HepG2 (cell line): ENCODE data around the gene OS9. TPM values are rescaled to one million over a fixed set of nuclear protein-coding genes. Genes with fewer than 3 reads are reported as not detected.

Source experiments
- ARID2 ChIP-seq: sonication (generic); formaldehyde crosslinking; IDR thresholded peaks from 2 replicates; pipeline ENCODE4 v1.8.1; 2022; ENCODE audit warnings: mild to moderate bottlenecking, missing genetic modification reagents, borderline replicate concordance
- CEBPB ChIP-seq: IDR thresholded peaks from 2 replicates; pipeline ENCODE4 v1.6.1; 2011; ENCODE audit warnings: low read depth, low read length, improper control_type of control experiment, borderline replicate concordance
- DPF2 ChIP-seq: sonication (generic); formaldehyde crosslinking; IDR thresholded peaks from 2 replicates; pipeline ENCODE4 v1.4.0; 2020; ENCODE audit warnings: mild to moderate bottlenecking, low read depth, missing genetic modification reagents, borderline replicate concordance
- GABPA ChIP-seq, 2 experiments: IDR thresholded peaks; 2 replicates each; pipeline ENCODE4 v1.6.1; 2011 to 2016; ENCODE audit warnings: low read depth in 2 of 2, low read length in 1 of 2, missing biosample characterization in 1 of 2, missing genetic modification characterization in 1 of 2
- HCFC1 ChIP-seq: fragments of 150-350 bp; IDR thresholded peaks from 2 replicates; pipeline ENCODE4 v1.6.1; 2014; ENCODE audit warnings: low read depth, low read length
- HIVEP1 ChIP-seq: sonication (generic); formaldehyde crosslinking; IDR thresholded peaks from 2 replicates; pipeline ENCODE4 v1.4.0; 2020; ENCODE audit warnings: mild to moderate bottlenecking, missing genetic modification reagents
- HMG20B ChIP-seq: conservative IDR thresholded peaks from 2 replicates; pipeline ENCODE4 v1.6.1; 2016; ENCODE audit warnings: missing genetic modification reagents, missing compliant biosample characterization
- NKX3-1 ChIP-seq: sonication (generic); formaldehyde crosslinking; IDR thresholded peaks from 2 replicates; pipeline ENCODE4 v1.5.0; 2020; ENCODE audit warnings: missing genetic modification reagents
- RBM22 ChIP-seq: fragments of 200-400 bp; formaldehyde crosslinking; optimal IDR thresholded peaks from 2 replicates; pipeline ENCODE3; 2017; ENCODE audit warnings: mild to moderate bottlenecking, low read length, moderate library complexity
- RFXANK ChIP-seq: IDR thresholded peaks from 2 replicates; pipeline ENCODE4 v1.6.1; 2016
- SAFB2 ChIP-seq: sonication (generic); formaldehyde crosslinking; IDR thresholded peaks from 2 replicates; pipeline ENCODE4 v1.5.1; 2020; ENCODE audit warnings: missing genetic modification reagents, low read depth, mild to moderate bottlenecking, borderline replicate concordance
- SIN3B ChIP-seq: fragments of 150-350 bp; IDR thresholded peaks from 2 replicates; pipeline ENCODE4 v1.6.1; 2014; ENCODE audit warnings: low read length
- SKI ChIP-seq: fragments of 450-650 bp; IDR thresholded peaks from one replicate; pipeline ENCODE4 v1.6.1; 2018; ENCODE audit warnings: mild to moderate bottlenecking; ENCODE audit not compliant: partially characterized antibody
- SKIL ChIP-seq: sonication (generic); formaldehyde crosslinking; IDR thresholded peaks from 2 replicates; pipeline ENCODE4 v1.8.0; 2022; ENCODE audit warnings: missing genetic modification reagents, mild to moderate bottlenecking, moderate library complexity, borderline replicate concordance
- TEAD2 ChIP-seq: sonication (generic); formaldehyde crosslinking; IDR thresholded peaks from 2 replicates; pipeline ENCODE4 v1.9.0; 2021; ENCODE audit warnings: missing genetic modification reagents
- ZBTB33 ChIP-seq: sonication (generic); formaldehyde crosslinking; IDR thresholded peaks from 2 replicates; pipeline ENCODE4 v1.4.0; 2020; ENCODE audit warnings: missing genetic modification reagents
- ZNF230 ChIP-seq: sonication (generic); formaldehyde crosslinking; IDR thresholded peaks from 2 replicates; pipeline ENCODE4 v1.4.0; 2020; ENCODE audit warnings: mild to moderate bottlenecking, missing genetic modification reagents
- ZNF24 ChIP-seq: fragments of 450-650 bp; IDR thresholded peaks from 2 replicates; pipeline ENCODE4 v1.6.1; 2017; ENCODE audit warnings: antibody characterized with exemption, mild to moderate bottlenecking
- ZNF275 ChIP-seq: sonication (generic); formaldehyde crosslinking; IDR thresholded peaks from 2 replicates; pipeline ENCODE4 v1.8.0; 2022; ENCODE audit warnings: missing genetic modification reagents, mild to moderate bottlenecking, inconsistent platforms, borderline replicate concordance
- ZNF710 ChIP-seq: sonication (generic); formaldehyde crosslinking; IDR thresholded peaks from 2 replicates; pipeline ENCODE4 v1.5.0; 2020; ENCODE audit warnings: mild to moderate bottlenecking, missing genetic modification reagents, borderline replicate concordance
- ZNF749 ChIP-seq: sonication (generic); formaldehyde crosslinking; IDR thresholded peaks from 2 replicates; pipeline ENCODE4 v1.8.0; 2022; ENCODE audit warnings: mild to moderate bottlenecking, missing genetic modification reagents, moderate library complexity, borderline replicate concordance
- ZNF841 ChIP-seq: sonication (generic); formaldehyde crosslinking; IDR thresholded peaks from 2 replicates; pipeline ENCODE4 v1.8.1; 2023; ENCODE audit warnings: missing genetic modification reagents, borderline replicate concordance
- polyA plus RNA-seq, 8 experiments: library from polyadenylated mRNA; depleted of rRNA in 3 of 8; stranded (reverse) in 7 of 8; unstranded in 1 of 8; fragments of >200 nt; fragmentation: Illumina TruSeq in 4 of 8; extraction: Trizol in 4 of 8; gene quantifications; 2 replicates each; pipeline versions ENCODE4 v1.2.1 to v1.2.3, GENCODE V29; 2011 to 2016; ENCODE audit warnings: low read depth in 4 of 8, missing spikeins in 1 of 8, mixed read lengths in 1 of 8; ENCODE audit not compliant: insufficient read depth in 1 of 8
- total RNA-seq, 5 experiments: library from RNA; depleted of rRNA; stranded (reverse); fragments of >200 nt; fragmentation: Illumina TruSeq; extraction: Trizol; gene quantifications; 2 replicates each; pipeline ENCODE4 v1.2.3, GENCODE V29; 2016; ENCODE audit warnings: low read depth in 1 of 5

Gene OS9
- total and polyA plus RNA-seq, 2 of the 13 experiments (the other 11 are each of a cell fraction or from before 2014, with no cell fraction given): 156 to 206 TPM

GRCh38 chr12:57755454-57756372 lies 61.8 kb downstream of the OS9 start (continued):
- no peak for TF ChIP-seq SKIL
- TF ChIP-seq HIVEP1 (CRISPR knock-in tag): no peak
- no peak for TF ChIP-seq ZBTB33 (CRISPR knock-in tag)
- TF ChIP-seq DPF2 (CRISPR knock-in tag): no peak
- no peak for TF ChIP-seq TEAD2 (CRISPR knock-in tag)
- no peak for TF ChIP-seq CEBPB
- TF ChIP-seq ZNF749 (CRISPR knock-in tag): no peak
- peak; percentile 54; the same call in 1 of the 2 replicates for TF ChIP-seq ZNF710 (CRISPR knock-in tag)
- no peak for TF ChIP-seq HMG20B (CRISPR knock-in tag)
- TF ChIP-seq GABPA (IDR thresholded peaks at IDR 0.05; ENCODE audit: low read depth, low read length): peak; percentile 24; the same call in 1 of the 2 replicates
- TF ChIP-seq GABPA (CRISPR knock-in tag; IDR thresholded peaks at IDR 0.05; ENCODE audit: low read depth): peak; percentile 15; the same call in 1 of the 2 replicates
- TF ChIP-seq ZNF841 (CRISPR knock-in tag): no peak
- no peak for TF ChIP-seq RFXANK (CRISPR knock-in tag)
- no peak for TF ChIP-seq ZNF275
- TF ChIP-seq SKI: no peak
- TF ChIP-seq SIN3B: no peak
- no peak for TF ChIP-seq HCFC1
- TF ChIP-seq ARID2 (CRISPR knock-in tag): no peak
- TF ChIP-seq ZNF24: no peak
- TF ChIP-seq SAFB2: no peak
- no peak for TF ChIP-seq RBM22
- no peak for TF ChIP-seq ZNF230 (CRISPR knock-in tag)
- TF ChIP-seq NKX3-1 (CRISPR knock-in tag): no peak
